ENCODE data around the gene ALG14. TPM values are rescaled to one million over a fixed set of nuclear protein-coding genes. Genes with fewer than 3 reads are reported as not detected.
"Not testable (repeated sequence)": the region's sequence is repeated elsewhere in the genome, so short reads cannot be mapped to it uniquely, and the experiment has no call there.

The ALG14 gene
- total RNA-seq, 4 donors from 2014 or later = 1.9 to 3.3 (median 2.6) TPM; not detected in 1

DNA sequence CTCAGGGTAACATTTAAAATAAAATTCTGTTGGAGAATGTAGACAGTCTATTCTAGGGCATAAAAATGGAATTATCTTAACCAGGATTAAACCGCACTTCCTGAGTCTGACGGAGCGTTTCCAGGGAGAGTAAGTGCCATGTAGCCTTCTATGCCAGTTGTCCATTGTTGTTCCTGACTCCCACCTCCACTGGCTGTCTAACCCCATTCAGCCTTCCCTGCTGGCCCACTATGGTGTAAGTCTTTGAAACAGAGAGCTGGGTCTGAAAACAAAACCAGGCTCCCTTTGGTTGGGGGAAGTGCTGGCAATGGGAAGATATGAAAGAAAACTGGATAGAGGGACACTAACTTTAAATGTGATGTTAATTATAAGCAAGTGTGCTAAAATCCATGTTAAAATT lies 74.6 kb downstream of the ALG14 start:
- peaks cover 0 to 8% (median 2%) of the 10 kb centered on the region in 4 donors for H3K4me1 ChIP-seq
- H3K36me3 ChIP-seq = no peaks in the 10 kb centered on the region
- H3K9me3 ChIP-seq = no peaks in the 10 kb centered on the region
- no peaks in the 10 kb centered on the region for H3K27me3 ChIP-seq
- no peak overlapping the region for H3K4me3 ChIP-seq
- no peak overlapping the region for H3K27ac ChIP-seq
- no peak for DNase-seq
- TF ChIP-seq CTCF (IDR thresholded peaks at IDR 0.05) (no peak), POLR2A (IDR thresholded peaks at IDR 0.05) (no peak)

GRCh38 chr1:94995536-94995935 lies 77.2 kb downstream of the ALG14 start:
- not testable (repeated sequence) for H3K4me3 ChIP-seq, DNase-seq, H3K27ac ChIP-seq, H3K27me3 ChIP-seq, H3K9me3 ChIP-seq, H3K4me1 ChIP-seq, H3K36me3 ChIP-seq

GRCh38 chr1:94994805-94995204 lies 77.9 kb downstream of the ALG14 start:
- H3K9me3 ChIP-seq = no peaks in the 10 kb centered on the region
- H3K4me3 ChIP-seq = no peak overlapping the region
- H3K4me1 ChIP-seq = no peaks in the 10 kb centered on the region
- no peak for DNase-seq
- no peak overlapping the region for H3K27ac ChIP-seq
- TF ChIP-seq CTCF (IDR thresholded peaks at IDR 0.05) = no peak
- no peak for TF ChIP-seq POLR2A (IDR thresholded peaks at IDR 0.05)
- no peaks in the 10 kb centered on the region for H3K36me3 ChIP-seq
- H3K27me3 ChIP-seq = no peaks in the 10 kb centered on the region

- Histone ChIP-seq H3K36me3 (no peaks in the 10 kb centered on the region), H3K4me1 (no peaks in the 10 kb centered on the region), H3K27ac (no peak overlapping the region), H3K9me3 (no peaks in the 10 kb centered on the region), H3K27me3 (no peaks in the 10 kb centered on the region), H3K4me3 (no peak overlapping the region)
- no peak for DNase-seq
- TF ChIP-seq CTCF (IDR thresholded peaks at IDR 0.05) (no peak), POLR2A (IDR thresholded peaks at IDR 0.05) (no peak)
These were observed 78.7 kb downstream of the ALG14 start for GRCh38 chr1:94993931-94994645.

DNA sequence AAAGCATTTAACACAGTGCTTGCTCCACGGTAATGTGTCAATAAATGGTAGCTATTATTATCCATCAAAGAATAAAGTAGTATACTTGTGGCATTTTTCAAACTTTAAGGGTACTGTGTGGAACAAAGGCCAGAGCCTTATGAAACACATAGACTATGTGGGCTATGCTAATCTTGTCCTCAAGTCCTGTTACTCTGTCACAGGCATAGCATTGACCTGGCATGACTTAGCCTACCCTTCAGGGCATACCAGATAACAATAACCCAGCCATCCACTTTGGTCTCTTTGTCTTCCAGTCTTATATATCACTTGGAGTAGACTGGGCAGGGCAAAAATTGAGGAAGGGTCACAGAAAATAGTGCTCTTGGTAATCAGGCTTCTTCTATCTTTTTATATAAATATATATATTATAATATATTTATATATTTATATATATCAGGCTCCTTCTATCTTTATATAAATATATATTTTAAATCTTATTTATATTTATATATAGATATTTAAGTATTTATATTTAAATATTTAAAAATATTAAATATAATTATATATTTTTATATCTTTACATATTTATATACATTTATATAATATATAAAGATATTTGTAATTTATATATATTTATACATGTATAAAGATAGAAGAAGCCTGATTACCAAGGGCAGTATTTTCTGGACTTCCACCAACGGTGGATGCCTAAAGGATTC lies 79.7 kb downstream of the ALG14 start:
- no peaks in the 10 kb centered on the region for H3K9me3 ChIP-seq
- no peaks in the 10 kb centered on the region for H3K4me1 ChIP-seq
- no peak for DNase-seq
- no peaks in the 10 kb centered on the region for H3K27me3 ChIP-seq
- H3K4me3 ChIP-seq = no peak overlapping the region
- H3K27ac ChIP-seq = no peak overlapping the region
- no peaks in the 10 kb centered on the region for H3K36me3 ChIP-seq
- TF ChIP-seq POLR2A (IDR thresholded peaks at IDR 0.05) (no peak), CTCF (IDR thresholded peaks at IDR 0.05) (no peak)

GRCh38 chr1:94992161-94992560 lies 80.6 kb downstream of the ALG14 start:
- TF ChIP-seq POLR2A (IDR thresholded peaks at IDR 0.05) (no peak), CTCF (IDR thresholded peaks at IDR 0.05) (no peak)
- H3K27ac ChIP-seq = no peak overlapping the region
- no peaks in the 10 kb centered on the region for H3K9me3 ChIP-seq

More at GRCh38 chr1:94992161-94992560, 80.6 kb downstream of the ALG14 start:
- Histone ChIP-seq H3K27me3 (no peaks in the 10 kb centered on the region), H3K36me3 (no peaks in the 10 kb centered on the region), H3K4me1 (no peaks in the 10 kb centered on the region), H3K4me3 (no peak overlapping the region)
- no peak for DNase-seq

Measured in Peyer's patch (tissue), 4 donors.